ENCODE measurements around the gene WEE1.
A peak's percentile ranks its signal among the peaks of the same experiment; 100 is the strongest.
"Not testable (repeated sequence)": the region's sequence is repeated elsewhere in the genome, so short reads cannot be mapped to it uniquely, and the experiment has no call there.

Gene WEE1

GRCh38 chr11:9596926-9597464 is 23.5 kb downstream of the WEE1 start:
- DNase-seq (ENCODE audit: low read depth), result no peak

GRCh38 chr11:9600166-9600565 is 26.7 kb downstream of the WEE1 start:
- DNase-seq (ENCODE audit: low read depth), result no peak

GRCh38 chr11:9600644-9601036 is 27.2 kb downstream of the WEE1 start:
- no peak for DNase-seq (ENCODE audit: low read depth)

GRCh38 chr11:9601037-9601875 is 27.8 kb downstream of the WEE1 start:
- no peak for DNase-seq (ENCODE audit: low read depth)

GRCh38 chr11:9601876-9602199 is 28.4 kb downstream of the WEE1 start:
- DNase-seq (ENCODE audit: low read depth), result no peak

- DNase-seq (ENCODE audit: low read depth), result not testable (repeated sequence)
These were observed 29.7 kb downstream of the WEE1 start for GRCh38 chr11:9603214-9603613.

GRCh38 chr11:9604134-9604533 is 30.7 kb downstream of the WEE1 start:
- no peak for DNase-seq (ENCODE audit: low read depth)

- no peak for DNase-seq (ENCODE audit: low read depth)
These were observed 32.3 kb downstream of the WEE1 start for GRCh38 chr11:9605742-9606141.

GRCh38 chr11:9606809-9607510 is 33.5 kb downstream of the WEE1 start:
- no peak for DNase-seq (ENCODE audit: low read depth)

GRCh38 chr11:9607511-9607899 is 34.0 kb downstream of the WEE1 start:
- DNase-seq (ENCODE audit: low read depth), result no peak

GRCh38 chr11:9609002-9609759 is 35.7 kb downstream of the WEE1 start:
- no peak for DNase-seq (ENCODE audit: low read depth)

GRCh38 chr11:9609841-9610240 is 36.4 kb downstream of the WEE1 start:
- no peak for DNase-seq (ENCODE audit: low read depth)

- DNase-seq (ENCODE audit: low read depth), result peak; percentile 95
These were observed 39.8 kb downstream of the WEE1 start for GRCh38 chr11:9613118-9613829.

GRCh38 chr11:9613830-9614762 is 40.6 kb downstream of the WEE1 start:
- peak; percentile 70 for DNase-seq (ENCODE audit: low read depth)

GRCh38 chr11:9615031-9615451 is 41.6 kb downstream of the WEE1 start:
- no peak for DNase-seq (ENCODE audit: low read depth)

- DNase-seq (ENCODE audit: low read depth), result no peak
These were observed 42.7 kb downstream of the WEE1 start for GRCh38 chr11:9616042-9616675.

- DNase-seq (ENCODE audit: low read depth), result no peak
These were observed 43.4 kb downstream of the WEE1 start for GRCh38 chr11:9616858-9617257.

GRCh38 chr11:9617940-9618339 is 44.5 kb downstream of the WEE1 start:
- peak; percentile 89 for DNase-seq (ENCODE audit: low read depth)

GRCh38 chr11:9619004-9619403 is 45.5 kb downstream of the WEE1 start:
- DNase-seq (ENCODE audit: low read depth), result no peak

GRCh38 chr11:9619971-9620370 is 46.5 kb downstream of the WEE1 start:
- no peak for DNase-seq (ENCODE audit: low read depth)
